ENCODE results near the gene PTTG1. TPM values are rescaled to one million over a fixed set of nuclear protein-coding genes. Genes with fewer than 3 reads are reported as not detected.

The PTTG1 gene
- total RNA-seq, 1 experiment from 2014 or later = 99.1 TPM

- no peak for DNase-seq (ENCODE audit: low spot score)
These were observed 32.1 kb downstream of the PTTG1 start for GRCh38 chr5:160453751-160454150.

DNA sequence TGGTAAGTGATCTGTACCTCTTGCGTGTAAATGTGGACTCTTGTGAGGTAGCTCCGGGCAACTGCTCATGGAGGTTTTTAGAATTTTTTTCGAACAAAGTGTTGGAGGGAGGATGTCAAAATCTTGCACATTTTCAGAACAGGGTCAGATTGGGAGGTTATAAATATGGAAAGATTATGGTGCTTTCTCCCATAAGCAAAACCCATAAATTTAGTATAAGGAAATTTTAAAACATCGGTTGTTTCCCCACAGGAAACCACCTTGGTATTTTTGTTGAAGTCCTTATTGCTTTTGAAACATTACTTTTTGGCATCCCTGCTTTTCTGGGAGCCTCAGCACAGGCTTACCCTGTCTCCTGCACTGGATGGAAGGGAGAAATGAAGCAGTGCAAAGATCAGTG is 33.9 kb downstream of the PTTG1 start:
- no peak for DNase-seq (ENCODE audit: low spot score)

DNA sequence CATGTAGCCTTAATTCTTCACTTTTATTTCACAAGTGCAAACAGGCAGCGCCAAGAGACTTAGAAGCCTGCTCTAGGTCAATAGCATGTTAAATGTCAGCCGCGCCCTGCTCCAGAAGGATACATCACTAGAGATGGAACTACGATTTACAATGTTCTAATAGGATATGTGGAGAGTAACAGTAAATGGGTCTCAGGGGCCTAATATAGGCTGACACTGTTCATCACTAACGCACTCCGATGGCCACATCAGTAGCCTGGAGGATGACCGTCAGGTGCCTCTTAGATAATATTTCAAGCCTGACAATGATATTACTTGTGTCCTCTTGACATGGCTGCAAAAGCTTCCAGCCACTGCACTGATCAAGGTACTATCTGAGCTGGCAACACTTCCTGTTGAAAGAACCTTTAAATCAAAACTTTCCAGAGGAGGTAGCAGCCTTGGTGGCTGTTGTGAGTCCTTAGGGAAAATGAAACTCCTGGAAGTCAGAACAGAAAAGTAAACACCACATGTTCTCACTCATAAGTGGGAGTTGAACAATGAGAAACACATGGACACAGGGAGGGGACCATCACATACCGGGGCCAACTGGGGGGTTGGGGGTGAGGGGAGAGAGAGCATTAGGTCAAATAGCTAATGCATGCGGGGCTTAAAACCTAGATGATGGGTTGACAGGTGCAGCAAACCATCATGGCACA is 35.0 kb downstream of the PTTG1 start:
- no peak for DNase-seq (ENCODE audit: low spot score)

DNA sequence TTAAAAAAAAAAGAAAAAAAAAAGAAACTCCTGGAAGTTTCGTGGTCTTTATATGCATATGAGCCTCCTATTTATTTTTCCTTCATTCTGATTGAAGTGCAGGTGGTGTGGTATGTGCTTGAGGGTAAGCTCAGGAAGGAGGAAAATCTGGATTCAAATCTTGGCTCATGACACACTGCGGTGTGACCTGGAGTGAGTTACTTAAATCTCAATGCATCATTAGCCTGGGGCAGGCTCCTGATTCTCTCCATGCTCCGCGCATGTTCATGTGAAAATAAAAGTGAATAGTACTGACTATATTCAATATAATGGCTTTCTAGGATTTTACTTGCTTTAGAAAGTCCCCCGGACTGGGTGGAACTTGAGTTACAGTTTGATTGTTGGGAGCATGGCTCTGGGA is 35.6 kb downstream of the PTTG1 start:
- no peak for DNase-seq (ENCODE audit: low spot score)

DNA sequence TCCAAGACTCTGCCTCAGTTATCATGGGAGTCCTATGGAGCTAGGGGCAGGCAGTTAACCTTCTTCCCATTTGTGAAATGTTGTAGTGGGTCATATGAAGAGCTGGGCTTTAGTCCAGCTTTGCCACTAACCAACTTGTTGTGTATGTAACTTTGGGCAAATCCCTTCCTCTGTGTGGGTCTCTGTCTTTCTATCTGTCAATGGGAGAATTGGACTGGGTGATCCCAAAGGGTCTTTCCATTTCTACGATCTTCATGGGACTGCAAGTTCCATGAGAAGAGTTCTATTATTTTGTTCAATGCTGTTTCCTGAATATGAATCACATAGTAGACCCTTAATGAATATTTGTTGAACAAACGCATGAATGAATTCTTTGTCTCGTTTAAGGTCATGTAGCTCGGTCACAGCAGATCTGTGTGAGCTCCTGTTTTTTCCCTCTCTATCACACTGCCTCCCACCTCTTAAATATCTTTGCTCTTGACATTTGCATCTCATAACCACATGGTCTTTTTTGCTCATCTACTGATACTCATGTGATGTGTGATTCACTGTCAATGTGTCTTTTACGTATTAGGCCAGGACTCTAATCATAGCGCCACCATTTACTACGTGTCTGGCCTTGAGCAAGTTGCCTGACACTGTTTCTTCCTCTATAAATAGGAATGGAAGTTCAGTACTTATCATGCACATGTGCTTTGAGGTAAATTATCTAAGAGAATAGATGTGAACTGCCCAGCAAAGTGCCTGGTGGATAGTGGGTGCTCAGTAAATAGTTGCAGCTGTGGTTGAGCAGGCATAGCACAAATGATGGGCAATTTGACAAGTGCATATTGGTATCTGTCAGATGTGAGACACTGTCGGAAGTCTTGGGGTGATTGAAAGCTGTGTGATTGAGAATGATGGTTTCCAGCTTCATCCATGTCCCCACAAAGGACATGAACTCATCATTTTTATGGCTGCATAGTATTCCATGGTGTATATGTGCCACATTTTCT is 37.4 kb downstream of the PTTG1 start:
- no peak for DNase-seq (ENCODE audit: low spot score)

DNA sequence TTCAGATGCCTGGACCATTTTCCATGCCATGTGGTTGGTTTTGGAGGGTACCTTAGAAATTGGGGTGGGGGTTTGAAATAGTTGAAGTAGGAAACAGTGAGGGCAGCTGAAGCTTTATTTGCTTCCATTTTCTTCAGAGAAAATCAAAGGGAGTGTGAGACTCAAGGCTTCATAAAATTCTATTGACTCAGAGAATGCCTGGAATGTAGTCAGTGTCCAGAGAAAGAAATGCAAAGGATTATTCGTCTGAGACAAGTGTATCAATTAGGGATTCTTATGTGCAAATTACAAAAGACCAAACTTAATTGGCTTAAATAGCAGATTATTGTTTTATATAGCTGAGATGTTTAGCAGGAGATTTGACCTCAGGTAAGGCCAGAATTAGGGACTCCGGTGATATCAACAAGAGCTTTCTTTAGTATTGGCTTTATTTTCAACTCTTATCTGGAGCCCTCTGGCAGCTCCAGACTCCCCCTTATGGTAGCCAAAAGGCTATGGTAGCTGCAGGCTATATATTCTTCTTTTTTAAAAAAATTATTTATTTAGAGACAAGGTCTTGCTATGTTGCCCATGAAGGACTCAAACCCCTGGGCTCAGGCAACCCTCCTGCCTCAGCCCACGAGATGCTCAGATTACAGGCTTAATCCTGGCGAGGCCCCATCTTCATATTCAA is 38.9 kb downstream of the PTTG1 start:
- no peak for DNase-seq (ENCODE audit: low spot score)

DNA sequence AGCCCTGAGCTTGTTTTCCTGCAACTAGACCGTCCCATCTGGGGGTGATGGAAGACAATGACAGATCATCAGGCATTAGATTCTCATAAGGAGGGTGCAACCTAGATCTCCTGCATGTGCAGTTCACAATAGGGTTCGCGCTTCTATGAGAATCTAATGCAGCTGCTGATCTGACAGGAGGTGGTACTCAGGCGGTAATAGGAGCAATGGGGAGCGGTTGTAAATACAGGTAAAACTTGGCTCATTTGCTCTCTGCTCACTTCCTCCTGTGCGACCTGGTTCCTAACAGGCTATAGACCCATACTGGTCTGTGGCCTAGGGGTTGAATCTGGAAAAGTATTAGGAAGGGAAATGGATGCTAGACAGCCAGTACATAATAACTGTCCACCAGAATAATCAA is 39.7 kb downstream of the PTTG1 start:
- no peak for DNase-seq (ENCODE audit: low spot score)

GRCh38 chr5:160462167-160462566 is 40.5 kb downstream of the PTTG1 start:
- DNase-seq (ENCODE audit: low spot score) = no peak

GRCh38 chr5:160463227-160463626 is 41.6 kb downstream of the PTTG1 start:
- DNase-seq (ENCODE audit: low spot score) = no peak

- DNase-seq (ENCODE audit: low spot score) = no peak
These were observed 42.2 kb downstream of the PTTG1 start for GRCh38 chr5:160463740-160464465.

DNA sequence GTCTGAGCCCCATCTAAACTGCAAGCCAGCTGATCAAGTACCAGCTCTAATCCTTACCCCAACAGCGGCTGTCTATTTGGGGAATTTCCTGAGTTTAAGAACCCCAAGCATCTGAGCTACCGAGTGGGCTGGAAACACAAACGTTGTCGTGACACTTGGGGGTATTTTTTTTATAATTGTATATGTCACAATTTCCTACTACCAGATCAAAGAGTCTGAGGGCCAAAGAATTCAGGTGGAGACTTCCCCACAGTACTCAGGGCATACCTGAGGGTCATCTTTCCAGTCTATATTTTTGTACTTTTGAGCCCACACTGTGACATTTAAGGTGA is 42.8 kb downstream of the PTTG1 start:
- DNase-seq (ENCODE audit: low spot score) = no peak

GRCh38 chr5:160466116-160466515 is 44.5 kb downstream of the PTTG1 start:
- DNase-seq (ENCODE audit: low spot score) = no peak

GRCh38 chr5:160466889-160467554 is 45.4 kb downstream of the PTTG1 start:
- no peak for DNase-seq (ENCODE audit: low spot score)

GRCh38 chr5:160467555-160468362 is 46.1 kb downstream of the PTTG1 start:
- peak; percentile 18 for DNase-seq (ENCODE audit: low spot score)

- no peak for DNase-seq (ENCODE audit: low spot score)
These were observed 46.8 kb downstream of the PTTG1 start for GRCh38 chr5:160468363-160468975.

- no peak for DNase-seq (ENCODE audit: low spot score)
These were observed 47.8 kb downstream of the PTTG1 start for GRCh38 chr5:160469156-160470144.

DNA sequence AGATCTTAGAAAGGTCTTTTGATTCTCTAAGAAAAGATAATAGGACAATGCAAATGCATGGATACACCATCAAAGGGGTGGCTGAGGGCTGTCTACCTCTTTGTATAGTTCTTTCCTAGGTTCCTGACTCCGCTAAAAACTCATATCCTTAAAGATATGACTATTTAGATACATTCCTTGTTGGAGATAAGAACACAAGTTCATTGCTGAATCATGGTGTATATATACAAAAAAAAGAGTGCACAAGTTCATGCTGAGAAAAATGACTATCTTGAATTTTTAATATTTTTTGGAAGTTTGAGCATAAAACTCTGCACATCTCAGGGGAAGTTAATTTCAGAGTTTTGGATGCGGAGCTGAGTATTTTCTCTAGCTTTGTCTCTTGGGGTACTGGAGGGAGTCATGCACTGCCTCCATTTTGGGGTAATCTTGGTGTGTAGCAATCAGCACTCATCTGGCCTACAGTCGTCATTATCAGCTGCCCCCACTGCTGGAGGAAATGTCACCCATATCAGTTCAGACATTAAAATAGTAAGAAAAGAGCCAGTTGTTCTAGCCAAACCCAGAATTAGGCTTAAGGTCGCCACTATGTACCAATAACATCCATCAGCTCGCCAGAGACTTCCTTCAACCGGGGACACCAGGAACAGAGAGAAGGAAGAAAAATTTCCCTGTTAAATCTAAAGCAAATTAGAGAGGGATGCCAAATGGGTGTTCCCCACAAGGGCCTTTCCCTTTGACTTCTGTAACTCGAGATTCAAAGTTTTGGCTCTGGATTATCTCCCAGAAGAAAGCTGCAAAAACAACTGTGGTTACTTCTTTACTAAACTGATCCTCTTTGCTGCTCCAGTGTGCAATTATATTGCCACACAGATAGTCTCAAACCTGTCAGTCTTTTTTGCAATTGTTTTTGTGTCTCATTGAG is 49.0 kb downstream of the PTTG1 start:
- no peak for DNase-seq (ENCODE audit: low spot score)

All from HT-29 (cell line).